NCI-H82 (cell line): ENCODE results near the gene SPIRE2.
"Not testable (repeated sequence)": the region's sequence is repeated elsewhere in the genome, so short reads cannot be mapped to it uniquely, and the experiment has no call there.

Experiments
- DNase-seq: peaks from one replicate; lab custom pipeline; 2025; lab: John Stamatoyannopoulos, UW

The SPIRE2 gene

DNA sequence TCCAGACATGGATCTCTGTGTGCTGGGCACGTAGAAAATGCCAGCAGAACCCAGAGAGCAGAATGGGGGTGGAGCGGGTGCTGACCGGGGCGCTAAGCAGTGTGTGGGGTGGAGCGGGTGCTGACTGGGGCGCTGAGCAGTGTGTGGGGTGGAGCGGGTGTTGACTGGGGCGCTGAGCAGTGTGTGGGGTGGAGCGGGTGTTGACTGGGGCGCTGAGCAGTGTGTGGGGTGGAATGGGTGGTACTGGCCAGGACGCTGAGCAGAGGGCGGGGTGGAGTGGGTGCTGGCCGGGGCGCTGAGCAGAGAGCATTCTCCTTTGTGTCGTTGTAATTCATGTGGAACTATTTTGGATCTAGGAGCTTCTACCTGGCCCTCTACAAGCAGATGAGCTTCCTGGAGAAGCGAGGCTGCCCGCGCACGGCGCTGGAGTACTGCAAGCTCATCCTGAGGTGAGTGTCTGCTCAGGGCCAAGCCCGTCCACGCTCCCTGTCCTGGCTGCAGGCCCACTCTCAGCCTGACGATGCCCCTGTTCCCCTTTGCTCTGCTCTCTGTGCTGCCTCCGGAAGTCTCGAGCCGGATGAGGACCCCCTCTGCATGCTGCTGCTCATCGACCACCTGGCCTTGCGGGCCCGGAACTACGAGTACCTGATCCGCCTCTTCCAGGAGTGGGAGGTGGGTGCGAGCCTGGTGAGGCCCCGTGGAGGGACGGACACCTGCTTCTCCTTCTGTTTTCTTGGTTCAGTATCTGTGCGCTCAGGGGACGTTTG, 70.1 kb downstream of the SPIRE2 start:
- no peak for DNase-seq

DNA sequence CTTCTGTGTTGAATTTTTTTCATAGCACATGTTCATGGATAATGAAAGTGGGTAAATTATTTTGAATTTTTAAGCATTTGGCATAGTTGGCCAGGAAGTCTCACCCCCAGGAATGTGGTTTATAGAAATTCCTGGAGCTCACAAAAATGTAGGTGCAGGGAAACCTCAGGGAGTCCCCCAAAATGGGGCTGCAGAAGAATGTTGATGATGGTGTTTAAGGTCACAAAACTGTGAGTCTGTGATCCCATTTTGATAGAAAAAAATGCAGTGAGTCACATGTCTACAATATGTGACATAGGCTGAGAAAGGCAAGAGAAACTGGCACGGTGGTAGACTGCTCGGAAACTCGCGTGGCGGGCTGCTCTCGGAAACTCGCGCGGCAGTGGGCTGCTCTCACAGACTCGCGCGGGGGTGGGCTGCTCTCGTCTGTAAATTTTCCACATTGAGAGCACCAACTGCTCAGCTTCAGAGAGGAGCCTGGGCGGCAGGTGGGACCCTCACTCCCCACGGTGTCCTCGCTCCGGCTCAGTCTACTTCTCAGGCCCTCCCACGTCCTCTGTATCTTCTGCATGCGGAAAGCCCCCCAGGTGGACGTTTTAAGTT, 71.7 kb downstream of the SPIRE2 start:
- no peak for DNase-seq

DNA sequence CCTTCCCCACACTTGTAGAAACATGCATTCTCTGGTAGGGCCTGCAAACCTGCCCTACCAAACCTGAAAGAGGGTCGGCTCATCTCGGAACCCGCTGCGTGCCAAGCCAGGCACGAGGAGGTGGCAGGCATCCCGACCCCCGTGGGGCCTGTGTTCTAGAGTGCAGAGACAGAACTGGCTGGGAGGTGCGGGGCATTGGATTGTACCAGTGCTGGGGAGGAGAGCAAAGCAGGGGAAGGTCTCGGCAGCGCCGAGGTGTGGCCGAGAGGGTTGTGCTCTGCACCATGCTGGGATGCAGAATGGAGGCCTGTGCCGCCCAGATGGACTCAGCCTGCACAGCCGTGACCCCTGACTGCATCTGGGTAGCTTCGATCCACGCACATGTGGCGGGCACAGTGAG, 72.6 kb downstream of the SPIRE2 start:
- DNase-seq, result no peak

DNA sequence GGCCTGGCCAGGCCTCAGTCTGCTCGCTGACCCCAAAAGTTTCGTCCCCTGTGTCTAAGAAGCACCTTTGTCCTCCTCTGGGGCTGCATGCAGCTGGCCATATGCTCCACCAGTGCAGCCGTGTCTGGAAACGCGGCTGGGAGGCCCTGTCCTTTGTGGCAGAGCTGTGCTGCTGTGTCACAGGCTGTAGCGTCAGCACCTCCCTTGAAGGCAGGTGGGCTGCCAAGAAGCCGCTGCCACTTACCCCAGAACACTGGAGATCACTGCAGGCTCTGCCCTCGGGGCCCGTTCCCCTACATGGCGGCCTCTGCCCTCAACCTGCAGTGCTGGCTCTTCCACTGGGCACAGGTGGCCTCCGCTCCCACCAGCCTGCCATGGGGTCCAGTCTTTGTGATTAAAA, 74.7 kb downstream of the SPIRE2 start:
- DNase-seq, result no peak

DNA sequence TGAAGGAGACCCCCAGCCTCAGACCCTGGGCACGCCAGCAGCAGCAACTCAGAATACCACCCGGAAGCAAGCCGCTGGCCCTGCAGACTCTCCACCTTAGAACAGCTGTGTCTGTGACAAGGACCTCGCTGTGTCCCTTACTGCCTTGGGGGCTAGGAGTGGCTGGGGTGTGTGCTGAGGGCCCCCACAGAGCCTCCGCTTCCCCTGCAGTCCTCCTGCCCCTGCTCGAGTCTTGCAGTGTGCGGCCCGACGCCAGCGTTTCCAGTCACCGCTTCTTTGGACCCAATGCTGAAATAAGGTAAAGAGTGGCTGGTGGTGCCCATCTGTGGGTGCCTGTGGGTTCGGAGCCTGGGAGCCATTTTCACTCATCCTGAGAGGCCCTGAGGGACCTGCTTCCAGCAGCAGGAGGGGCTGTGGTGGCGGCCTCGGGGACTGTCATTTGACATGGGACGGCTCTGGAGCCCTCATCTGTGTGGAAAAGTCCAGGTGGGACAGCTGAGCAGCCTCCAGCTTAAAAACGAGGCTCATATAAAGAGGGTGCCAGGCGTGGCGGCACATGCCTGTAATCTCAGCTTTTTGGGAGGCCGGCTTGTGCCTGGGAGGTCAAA, 75.7 kb downstream of the SPIRE2 start:
- no peak for DNase-seq

DNA sequence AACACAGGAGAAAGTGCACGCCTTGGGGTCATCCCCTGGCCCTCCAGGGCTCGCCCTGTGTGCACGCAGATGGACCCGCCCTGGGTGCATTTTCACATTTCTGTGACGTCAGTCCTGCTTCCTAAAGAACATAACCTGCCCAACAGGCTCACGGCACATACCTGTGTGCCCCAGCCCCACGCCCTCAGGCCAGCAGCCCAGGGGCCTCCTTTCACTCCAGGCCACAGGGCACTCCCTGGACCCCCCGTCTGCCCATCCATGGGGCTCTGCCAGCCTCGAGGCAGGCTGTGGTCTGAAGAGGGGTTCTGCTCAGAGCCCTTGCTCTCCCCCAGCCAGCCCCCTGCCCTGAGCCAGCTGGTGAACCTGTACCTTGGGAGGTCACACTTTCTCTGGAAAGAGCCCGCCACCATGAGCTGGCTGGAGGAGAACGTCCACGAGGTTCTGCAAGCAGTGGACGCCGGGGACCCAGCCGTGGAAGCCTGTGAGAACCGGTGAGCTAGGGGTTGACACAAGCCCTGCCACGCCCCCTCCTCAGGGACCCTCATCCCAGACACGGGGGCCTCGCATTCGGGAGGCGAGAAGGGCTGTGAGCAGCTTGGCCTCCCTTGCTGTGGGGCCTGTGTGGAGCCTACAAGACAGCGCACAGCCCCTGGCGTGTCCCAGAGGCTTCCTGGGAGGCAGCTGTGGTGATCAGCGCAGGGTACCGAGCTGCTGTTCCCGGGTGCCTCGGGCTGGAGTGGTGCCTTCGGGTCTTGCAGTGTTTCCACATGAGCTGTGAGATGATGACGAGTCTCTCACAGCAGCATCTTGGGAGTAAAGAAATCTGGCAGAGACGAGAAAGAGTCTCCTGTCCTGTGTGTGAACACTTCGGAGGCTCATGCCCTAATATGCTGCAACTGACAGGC, 76.6 kb downstream of the SPIRE2 start:
- no peak for DNase-seq

DNA sequence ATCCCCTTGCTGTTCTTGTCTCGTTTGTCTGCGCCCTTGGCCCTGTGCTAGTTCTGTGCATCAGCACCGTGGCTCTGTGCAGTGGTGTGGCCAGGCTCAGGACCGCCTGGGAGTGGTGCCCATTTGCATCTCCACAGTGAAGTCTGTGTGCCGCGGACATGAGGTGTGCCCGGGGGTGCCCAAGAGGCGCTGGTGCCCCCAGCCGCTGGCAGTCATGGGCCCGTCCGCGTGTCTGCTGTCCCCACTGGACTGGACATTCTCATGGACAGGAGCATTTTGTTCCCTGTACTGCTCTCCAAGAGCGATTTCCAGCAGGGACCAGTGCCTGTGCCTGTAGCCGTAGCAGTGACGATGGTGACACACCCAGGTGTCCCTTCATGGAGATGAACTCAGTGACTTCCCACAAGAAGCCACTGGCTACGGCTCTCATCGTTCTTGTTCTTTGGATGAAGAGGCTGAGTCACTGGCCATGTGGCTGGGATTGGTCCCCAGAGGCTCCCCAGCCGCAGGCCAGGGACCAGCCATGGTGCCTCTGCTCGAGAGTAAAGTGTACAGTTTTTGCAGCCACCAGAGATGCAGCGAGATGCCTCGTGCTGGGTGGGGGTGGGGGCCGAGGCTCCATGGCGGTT, 77.3 kb downstream of the SPIRE2 start:
- DNase-seq, result no peak

DNA sequence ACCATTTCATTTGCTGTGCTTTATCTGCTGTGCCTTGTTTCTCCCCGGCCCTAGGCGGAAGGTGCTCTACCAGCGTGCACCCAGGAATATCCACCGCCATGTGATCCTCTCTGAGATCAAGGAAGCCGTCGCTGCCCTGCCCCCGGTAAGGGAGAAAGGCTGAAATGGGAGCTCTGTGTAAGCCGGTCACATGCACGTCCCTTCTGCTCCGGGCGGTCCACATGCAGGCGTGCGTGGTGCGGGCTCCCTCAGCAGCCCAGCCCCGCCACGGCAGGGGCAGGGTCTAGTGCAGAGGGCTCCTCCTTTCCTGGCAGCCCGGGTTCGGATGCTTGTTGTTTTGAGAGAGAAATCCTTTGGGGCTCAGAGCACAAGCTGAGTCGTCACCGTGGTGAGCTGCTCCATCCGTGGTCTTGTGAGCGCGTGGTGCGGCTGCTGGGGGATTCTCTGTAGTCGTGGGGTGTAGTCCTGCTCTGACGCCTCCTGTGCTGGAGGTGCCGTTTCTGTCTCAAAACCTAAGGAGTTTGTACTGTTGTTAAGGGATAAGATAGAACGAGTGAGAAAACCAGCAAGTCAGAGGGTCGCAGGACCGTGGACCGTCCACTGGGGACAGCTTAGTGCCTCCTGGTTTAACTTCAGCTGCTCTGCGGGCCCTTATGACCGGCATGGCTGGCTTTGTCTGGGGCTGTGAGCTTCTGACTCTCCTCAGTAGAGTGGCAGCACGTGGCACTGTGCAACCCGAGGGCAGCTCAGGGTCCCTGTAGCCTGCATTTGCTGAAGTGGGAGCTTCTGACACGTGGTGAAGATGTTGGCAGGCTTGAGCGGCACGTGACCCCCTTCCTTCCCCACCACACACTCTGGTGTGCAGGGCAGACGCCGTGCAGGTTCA, 78.1 kb downstream of the SPIRE2 start:
- no peak for DNase-seq

DNA sequence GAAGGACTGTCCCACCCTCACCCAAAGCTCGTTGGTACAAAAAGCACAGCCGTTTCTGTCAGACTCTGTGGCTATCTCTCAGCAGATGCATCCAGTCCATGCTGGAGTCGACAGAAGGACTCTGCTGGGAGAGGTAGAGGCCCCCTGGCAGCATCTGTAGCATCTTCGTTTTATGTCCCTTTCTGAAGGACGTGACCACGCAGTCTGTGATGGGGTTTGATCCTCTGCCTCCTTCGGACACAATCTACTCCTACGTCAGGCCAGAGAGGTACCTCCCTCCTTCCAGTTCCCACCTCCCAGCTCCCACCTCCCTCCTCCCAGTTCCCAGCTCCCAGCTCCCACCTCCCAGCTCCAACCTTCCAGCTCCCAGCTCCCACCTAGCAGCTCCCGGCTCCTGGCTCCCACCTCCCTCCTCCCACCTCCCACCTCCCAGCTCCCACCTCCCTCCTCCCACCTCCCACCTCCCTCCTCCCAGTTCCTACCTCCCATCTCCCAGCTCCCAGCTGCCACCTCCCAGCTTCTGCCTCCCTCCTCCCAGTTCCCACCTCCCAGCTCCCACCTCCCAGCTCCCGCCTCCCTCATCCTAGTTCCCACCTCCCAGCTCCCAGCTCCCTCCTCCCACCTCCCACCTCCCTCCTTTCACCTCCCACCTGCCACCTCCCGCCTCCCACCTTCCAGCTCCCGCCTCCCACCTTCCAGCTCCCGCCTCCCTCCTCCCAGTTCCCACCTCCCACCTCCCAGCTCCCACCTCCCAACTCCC, 79.0 kb downstream of the SPIRE2 start:
- DNase-seq, result no peak

DNA sequence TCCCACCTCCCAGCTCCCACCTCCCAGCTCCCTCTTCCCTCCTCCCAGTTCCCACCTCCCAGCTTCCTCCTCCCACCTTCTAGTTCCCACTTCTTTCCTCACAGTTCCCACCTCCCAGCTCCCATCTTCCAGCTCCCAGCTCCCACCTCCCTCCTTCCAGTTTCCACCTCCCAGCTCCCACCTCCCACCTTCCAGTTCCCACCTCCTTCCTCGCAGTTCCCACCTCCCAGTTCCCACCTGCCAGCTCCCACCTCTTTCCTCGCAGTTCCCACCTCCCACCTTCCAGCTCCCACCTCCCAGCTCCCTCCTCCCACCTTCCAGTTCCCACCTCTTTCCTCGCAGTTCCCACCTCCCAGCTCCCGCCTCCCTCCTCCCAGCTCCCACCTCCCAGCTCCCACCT, 80.0 kb downstream of the SPIRE2 start:
- no peak for DNase-seq

DNA sequence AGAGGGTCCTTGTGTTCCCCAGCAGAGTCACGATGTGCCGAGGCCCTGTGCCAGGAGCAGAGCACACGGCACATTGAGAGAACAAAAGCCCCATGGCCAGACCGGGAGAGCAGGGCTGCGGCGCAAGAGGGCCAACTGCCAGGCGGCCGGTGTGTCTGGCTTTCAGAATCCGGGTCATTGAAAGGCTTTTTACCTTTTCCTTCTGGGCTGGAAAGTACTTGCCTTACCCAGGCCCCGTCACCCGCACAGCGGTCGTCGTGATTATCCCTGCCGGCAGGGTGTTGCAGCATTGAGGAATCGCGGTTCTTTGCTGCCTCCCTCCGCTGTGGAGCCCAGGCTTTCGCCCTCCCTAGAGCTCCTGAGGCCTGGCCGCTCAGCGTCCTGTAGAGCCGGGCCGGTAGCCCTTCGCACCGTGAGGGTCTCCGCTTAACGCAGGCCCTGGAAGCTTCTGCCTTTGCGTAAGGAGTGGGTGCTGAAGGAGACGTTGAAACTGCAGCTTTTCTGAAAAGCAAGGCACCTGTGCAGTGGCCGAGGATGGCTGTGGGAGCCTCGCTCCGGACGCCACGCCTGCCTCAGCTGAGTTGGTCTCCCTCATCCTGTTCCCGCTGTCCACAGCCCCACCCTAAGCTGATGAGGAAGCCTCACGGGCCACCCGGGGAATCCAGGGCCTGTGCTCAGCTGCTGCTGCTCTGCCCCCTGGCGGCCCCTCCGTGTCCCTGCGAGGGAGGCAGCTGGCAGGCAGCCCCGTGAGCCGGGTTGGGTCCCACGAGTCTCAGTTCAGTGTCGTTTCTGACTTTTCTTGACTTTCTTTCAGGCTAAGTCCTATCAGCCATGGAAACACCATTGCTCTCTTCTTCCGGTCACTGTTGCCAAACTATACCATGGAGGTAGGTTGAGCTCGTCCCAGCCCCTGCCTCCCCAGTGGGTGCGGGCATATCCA, 81.8 kb downstream of the SPIRE2 start:
- peak; percentile 82 for DNase-seq

DNA sequence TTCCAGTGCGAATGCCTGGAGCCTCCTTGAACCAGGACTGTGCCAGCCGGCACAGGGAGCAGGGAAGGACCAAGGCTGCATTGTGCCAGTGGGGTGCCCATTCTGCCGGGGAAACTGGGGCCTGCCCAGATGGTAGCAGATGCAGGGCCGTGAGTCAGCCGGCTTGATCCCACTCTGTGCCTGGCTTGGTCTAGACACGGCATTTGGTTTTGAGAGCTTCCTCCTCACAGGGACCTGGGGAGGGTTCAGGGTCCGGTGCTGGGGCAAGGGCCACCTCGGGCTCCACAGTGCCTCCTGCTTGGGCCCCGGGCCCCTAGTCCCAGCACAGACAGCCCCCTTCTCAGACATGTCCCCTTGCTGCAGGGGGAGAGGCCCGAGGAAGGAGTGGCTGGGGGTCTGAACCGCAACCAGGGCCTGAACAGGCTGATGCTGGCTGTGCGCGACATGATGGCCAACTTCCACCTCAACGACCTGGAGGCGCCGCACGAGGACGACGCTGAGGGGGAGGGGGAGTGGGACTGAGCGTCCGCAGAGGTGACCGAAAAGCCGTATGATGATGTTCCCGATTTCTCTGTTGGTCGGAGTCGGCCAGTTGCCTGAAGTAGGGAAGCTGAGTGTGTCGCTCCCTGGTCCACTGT, 82.6 kb downstream of the SPIRE2 start:
- DNase-seq, result no peak

DNA sequence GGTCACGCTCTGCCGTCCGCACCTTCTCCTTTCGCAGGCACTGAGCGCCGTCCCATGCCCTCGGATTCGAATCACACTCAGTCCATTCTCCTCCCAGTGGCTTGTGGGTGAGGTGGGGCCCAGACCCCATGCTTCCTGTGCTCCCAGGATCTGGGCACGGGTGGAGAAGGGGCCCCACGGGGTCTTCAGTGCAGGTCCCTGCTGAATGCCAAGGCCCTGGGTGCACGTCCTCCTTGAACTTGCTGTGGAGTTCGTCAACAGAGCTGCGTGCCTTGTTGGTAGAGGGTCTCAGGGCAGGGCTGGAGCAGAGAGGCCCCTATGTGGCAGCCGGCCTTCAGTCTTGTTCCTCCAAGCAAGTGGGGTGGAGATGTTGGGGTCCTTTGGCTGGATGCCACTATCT, 83.1 kb downstream of the SPIRE2 start:
- DNase-seq, result no peak

DNA sequence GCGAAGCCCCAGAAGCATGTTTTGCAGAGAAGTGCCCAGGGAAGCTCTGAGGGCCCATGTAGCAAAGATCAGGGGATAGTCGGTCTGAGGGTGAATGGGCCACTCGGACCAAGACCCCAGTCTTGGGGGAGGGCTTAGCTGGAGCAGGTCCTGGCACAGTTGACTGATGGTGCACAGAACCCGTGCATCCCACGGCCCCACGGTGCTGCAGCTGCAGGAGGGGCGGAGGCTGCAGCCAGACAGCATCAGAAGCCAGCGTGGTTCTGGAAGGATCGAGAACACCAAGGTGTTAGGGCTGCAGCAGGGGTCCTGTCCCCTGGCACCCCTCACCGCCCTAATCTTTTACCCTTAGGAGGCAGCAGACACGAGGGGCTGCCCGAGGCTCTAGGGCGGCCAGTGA, 83.9 kb downstream of the SPIRE2 start:
- no peak for DNase-seq

DNA sequence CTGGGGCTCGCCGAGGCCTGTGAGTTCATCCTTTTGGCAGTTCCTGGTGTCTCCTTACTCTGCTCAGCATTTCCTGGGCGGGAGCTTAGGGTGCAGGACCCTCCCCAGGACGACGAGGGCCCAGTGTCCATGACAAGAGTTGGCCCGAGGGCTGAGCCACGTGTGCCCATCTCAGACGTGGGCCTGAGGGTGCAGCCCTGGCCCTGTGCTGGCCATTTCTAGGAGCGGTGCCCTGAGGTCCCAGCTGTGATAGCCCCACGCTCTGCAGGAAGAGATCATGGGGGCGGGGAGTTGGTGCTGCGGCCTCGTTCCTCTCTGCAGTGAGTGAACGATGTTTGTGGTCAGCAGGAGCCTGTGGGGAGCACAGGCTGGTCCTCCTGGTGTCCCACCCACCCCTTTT, 84.4 kb downstream of the SPIRE2 start:
- DNase-seq, result no peak

DNA sequence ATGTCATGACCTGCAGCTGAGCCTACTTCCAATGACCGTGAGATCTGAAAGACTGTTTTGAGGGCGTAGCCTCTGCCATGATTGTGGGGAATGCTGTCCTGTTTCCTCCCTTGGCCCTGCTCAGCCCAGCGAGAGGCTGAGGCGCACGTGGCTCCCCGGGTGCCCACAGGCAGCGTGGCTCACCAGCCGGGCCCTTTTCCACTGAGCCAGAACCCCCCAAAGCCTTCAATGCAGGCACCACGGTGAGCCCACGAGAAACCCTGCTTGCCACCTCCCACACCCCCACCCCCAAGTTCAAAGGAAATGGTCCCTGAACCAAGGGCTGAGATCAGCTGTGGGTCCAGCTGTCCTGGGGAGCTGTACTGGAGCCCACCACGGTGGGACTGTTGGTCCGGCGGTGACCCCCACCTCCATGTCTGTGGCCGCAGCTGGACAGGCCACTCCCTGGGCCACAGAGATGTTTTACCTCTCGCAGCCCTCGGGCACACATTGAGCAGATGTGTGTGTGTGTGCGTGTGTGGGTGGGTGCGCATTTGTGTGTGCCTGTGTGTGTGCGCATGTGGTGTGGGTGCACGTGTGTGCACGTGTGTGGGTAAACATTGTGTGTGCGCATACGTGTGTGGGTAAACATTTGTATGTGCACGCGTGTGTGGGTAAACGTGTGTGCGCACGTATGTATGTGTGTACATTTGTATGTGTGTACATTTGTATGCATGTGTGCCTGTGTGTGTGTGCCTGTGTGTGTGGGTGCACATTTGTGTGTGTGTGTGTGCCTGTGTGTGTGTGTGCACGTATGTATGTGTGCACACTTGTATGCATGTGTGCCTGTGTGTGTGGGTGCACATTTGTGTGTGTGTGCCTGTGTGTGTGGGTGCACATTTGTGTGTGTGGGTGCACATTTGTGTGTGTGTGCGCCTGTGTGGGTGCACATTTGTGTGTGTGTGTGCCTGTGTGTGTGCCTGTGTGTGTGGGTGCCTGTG, 85.4 kb downstream of the SPIRE2 start:
- no peak for DNase-seq

DNA sequence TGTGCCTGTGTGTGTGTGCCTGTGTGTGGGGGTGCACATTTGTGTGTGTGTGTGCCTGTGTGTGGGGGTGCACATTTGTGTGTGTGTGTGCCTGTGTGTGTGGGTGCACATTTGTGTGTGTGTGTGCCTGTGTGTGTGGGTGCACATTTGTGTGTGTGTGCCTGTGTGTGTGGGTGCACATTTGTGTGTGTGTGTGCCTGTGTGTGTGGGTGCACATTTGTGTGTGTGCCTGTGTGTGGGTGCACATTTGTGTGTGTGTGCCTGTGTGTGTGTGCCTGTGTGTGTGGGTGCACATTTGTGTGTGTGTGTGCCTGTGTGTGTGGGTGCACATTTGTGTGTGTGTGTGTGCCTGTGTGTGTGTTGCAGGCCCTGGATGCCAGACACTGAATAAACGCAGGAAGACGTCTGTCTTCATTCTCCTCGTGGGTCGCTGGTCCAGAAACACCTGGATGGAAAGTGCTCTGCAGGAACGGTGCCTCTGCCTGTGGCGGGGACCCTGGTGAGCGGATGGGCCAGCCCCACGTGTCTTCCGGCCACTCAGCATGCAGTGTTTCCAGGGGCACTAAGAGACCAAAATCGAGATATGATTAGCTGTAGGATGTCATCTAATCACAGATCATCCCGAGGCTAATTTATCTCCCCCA, 86.5 kb downstream of the SPIRE2 start:
- not testable (repeated sequence) for DNase-seq
